Measurements from ENCODE around the gene RXRA.

- TF ChIP-seq, protein P1, sequence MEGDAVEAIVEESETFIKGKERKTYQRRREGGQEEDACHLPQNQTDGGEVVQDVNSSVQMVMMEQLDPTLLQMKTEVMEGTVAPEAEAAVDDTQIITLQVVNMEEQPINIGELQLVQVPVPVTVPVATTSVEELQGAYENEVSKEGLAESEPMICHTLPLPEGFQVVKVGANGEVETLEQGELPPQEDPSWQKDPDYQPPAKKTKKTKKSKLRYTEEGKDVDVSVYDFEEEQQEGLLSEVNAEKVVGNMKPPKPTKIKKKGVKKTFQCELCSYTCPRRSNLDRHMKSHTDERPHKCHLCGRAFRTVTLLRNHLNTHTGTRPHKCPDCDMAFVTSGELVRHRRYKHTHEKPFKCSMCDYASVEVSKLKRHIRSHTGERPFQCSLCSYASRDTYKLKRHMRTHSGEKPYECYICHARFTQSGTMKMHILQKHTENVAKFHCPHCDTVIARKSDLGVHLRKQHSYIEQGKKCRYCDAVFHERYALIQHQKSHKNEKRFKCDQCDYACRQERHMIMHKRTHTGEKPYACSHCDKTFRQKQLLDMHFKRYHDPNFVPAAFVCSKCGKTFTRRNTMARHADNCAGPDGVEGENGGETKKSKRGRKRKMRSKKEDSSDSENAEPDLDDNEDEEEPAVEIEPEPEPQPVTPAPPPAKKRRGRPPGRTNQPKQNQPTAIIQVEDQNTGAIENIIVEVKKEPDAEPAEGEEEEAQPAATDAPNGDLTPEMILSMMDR (IDR thresholded peaks at IDR 0.05; ENCODE audit: borderline replicate concordance, extremely low read depth, low read length, poor library complexity, severe bottlenecking) = no peak
- no peak for TF ChIP-seq EZH2 (IDR thresholded peaks at IDR 0.05; ENCODE audit: borderline replicate concordance, low read depth, low read length, severe bottlenecking)
Observed at GRCh38 chr9:134335486-134336220, 9.4 kb downstream of the RXRA start.
